ENCODE data around the gene IQSEC1. TPM values are rescaled to one million over a fixed set of nuclear protein-coding genes. Genes with fewer than 3 reads are reported as not detected.

Gene IQSEC1
- polyA plus RNA-seq (2013, experiment 1 of 2), result 22.0 TPM
- polyA plus RNA-seq (2013, experiment 2 of 2), result 22.8 TPM

DNA sequence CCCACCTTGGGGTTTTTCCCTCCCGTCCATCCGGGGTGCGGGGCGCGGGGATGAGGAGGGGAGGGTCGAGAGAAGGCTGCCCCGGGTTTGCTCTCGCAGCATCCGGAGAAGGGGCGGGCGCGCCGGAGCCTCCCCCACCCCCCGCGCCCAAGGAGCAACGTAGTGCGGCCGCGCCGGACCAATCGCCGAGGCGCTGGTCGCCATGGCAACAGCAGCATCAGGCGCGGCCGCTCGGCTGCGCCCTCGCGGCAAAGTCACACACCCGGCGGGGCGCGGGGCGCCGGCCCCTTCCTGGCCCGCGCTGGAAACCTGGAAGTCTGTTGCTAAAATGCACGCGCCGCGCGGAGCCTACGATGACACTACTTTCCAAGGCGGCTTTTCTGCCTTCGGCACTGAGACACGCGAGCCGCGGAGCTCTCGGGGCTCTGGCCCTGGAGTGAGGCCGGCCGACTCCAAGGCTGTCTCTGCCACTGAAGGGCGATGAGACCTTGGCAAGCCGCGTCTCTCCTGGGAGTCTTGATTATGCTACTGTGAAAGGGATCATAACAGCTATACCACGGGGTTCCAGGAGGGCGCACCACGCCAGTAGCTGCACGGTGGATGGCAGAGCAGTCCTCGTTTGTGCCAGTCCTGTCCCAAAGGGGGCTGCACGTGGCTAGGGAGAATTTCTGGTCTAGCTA is at the start of gene IQSEC1:
TSS of gene IQSEC1 (minus strand) at position 104 of the 680 bp plus-strand sequence. CDS start 415 bp downstream, outside the sequence.
- peaks cover 4 to 50% (median 25%) of the 10 kb centered on the region in 3 experiments for H3K27me3 ChIP-seq (ENCODE audit: control insufficient read depth in 3 of 3, insufficient read depth in 3 of 3, low read depth in 1 of 3, low read length in 3 of 3)
- peak within 1 kb of the TSS; percentile 60 for H2AK5ac ChIP-seq (ENCODE audit: low read depth, low read length)

DNA sequence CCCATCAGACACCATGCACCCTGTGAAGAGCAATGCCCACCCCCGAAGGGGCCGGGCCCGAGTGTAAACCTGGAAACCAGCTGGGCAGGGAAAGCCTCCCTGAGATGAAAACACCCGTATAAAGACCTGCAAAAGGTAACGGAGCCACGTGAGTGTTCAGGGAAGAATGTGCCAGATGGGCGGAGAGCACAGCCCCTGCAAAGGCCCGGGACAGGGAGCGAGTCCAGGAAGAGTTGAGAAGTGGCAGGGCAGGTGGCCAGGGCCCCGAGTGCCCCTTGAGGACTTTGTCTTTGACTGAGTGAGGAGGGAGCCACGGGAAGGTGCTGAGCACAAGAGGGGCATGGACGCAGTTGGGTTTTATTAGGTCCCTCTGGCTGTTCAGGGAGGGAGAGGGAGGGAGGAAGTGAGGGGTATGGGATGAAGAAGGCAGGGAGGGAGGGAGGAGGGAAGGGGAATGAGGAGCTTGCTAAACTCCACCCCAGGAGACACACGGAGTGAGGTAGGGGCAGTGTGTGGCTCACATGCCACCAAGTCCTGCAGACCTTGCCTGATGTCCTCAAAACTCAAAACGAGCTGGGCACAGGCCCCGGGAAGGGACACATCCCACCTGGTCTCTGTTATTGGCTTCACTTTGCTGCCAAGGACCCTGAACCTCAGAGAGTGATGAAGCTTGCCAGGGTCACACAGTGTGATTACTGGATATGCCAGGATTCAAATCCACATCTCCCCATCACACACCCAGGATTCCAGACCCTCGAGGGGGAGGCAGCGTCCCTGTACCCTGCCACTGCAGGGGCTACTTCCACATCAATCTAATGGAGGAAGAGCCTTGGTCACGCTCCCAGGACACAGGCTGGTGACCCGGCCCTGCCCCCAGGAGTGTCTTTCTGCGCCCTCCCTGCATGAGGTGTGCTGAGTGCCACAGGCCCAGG is 49.1 kb upstream of the IQSEC1 start:
- no CpG with 5 or more reads among the region's 20 CpGs for WGBS, 2 donors (ENCODE audit: extremely low coverage in 2 of 2, insufficient read length in 2 of 2, insufficient replicate concordance in 1 of 2)
- peak overlapping the region; percentile 52 for H4K8ac ChIP-seq (ENCODE audit: low read depth, low read length)
- no peak overlapping the region for H3K9ac ChIP-seq (ENCODE audit: low read depth, low read length, poor library complexity)
- H3K79me1 ChIP-seq (ENCODE audit: low read depth, low read length), result peaks cover 1% of the 10 kb centered on the region
- no peak overlapping the region for H3K4ac ChIP-seq (ENCODE audit: low read length)
- peak overlapping the region; percentile 76 for H3K23ac ChIP-seq (ENCODE audit: low read depth, low read length, poor library complexity)
- H3K27me3 ChIP-seq (ENCODE audit: control insufficient read depth in 3 of 3, insufficient read depth in 3 of 3, low read depth in 1 of 3, low read length in 3 of 3), result peaks cover 0 to 12% (median 0%) of the 10 kb centered on the region in 3 experiments
- H2BK120ac ChIP-seq (ENCODE audit: low read depth, low read length), result no peak overlapping the region
- peaks cover 0 to 2% of the 10 kb centered on the region in 2 donors for H3K4me1 ChIP-seq (ENCODE audit: control insufficient read depth in 2 of 2, insufficient read depth in 1 of 2, low read depth in 1 of 2, low read length in 2 of 2)
- H3K18ac ChIP-seq (ENCODE audit: low read length), result no peak overlapping the region
- no peaks in the 10 kb centered on the region for H3K36me3 ChIP-seq (replicated peaks in 1 of 2; ENCODE audit: control insufficient read depth in 2 of 2, insufficient read depth in 2 of 2, low read length in 2 of 2)
- H2BK5ac ChIP-seq (ENCODE audit: low read length), result no peak overlapping the region
- no peak overlapping the region for H2AFZ ChIP-seq (ENCODE audit: low read length)
- H2BK12ac ChIP-seq (ENCODE audit: low read length), result no peak overlapping the region
- no peak overlapping the region for H3K4me3 ChIP-seq (ENCODE audit: low read length in 2 of 2)
- H4K91ac ChIP-seq (ENCODE audit: low read depth, low read length, poor library complexity), result no peak overlapping the region
- no peak overlapping the region for H3K4me2 ChIP-seq (ENCODE audit: insufficient read depth, low read length, poor library complexity, severe bottlenecking)
- H2AK5ac ChIP-seq (ENCODE audit: low read depth, low read length), result no peak overlapping the region
- no peak overlapping the region for H3K27ac ChIP-seq (replicated peaks; ENCODE audit: low read length)
- peak overlapping the region; percentile 58 for H3K14ac ChIP-seq (ENCODE audit: low read length)
- DNase-seq (ENCODE audit: low spot score), result no peak
- no peaks in the 10 kb centered on the region for H3K9me3 ChIP-seq (replicated peaks in 1 of 2; ENCODE audit: control insufficient read depth in 2 of 2, insufficient read depth in 1 of 2, low read depth in 1 of 2, low read length in 2 of 2)
- H2BK15ac ChIP-seq (ENCODE audit: low read length), result no peak overlapping the region

More for the DNA sequence above, at the start of gene IQSEC1:
- Histone ChIP-seq H2AFZ (ENCODE audit: low read length) (peak within 1 kb of the TSS; percentile 81), H3K4ac (ENCODE audit: low read length) (no peak within 1 kb of the TSS), H3K4me1 (ENCODE audit: control insufficient read depth in 2 of 2, insufficient read depth in 1 of 2, low read depth in 1 of 2, low read length in 2 of 2) (peaks cover 13 to 41% of the 10 kb centered on the region in 2 donors), H3K14ac (ENCODE audit: low read length) (peak within 1 kb of the TSS; percentile 25), H4K91ac (ENCODE audit: low read depth, low read length, poor library complexity) (peak within 1 kb of the TSS; percentile 97), H3K18ac (ENCODE audit: low read length) (peak within 1 kb of the TSS; percentile 84), H2BK12ac (ENCODE audit: low read length) (no peak within 1 kb of the TSS), H4K8ac (ENCODE audit: low read depth, low read length) (no peak within 1 kb of the TSS), H3K36me3 (replicated peaks in 1 of 2; ENCODE audit: control insufficient read depth in 2 of 2, insufficient read depth in 2 of 2, low read length in 2 of 2) (no peaks in the 10 kb centered on the region), H2BK5ac (ENCODE audit: low read length) (no peak within 1 kb of the TSS), H3K4me3 (ENCODE audit: low read length in 2 of 2) (peak within 1 kb of the TSS; percentile 42 to 75), H3K9me3 (replicated peaks in 1 of 2; ENCODE audit: control insufficient read depth in 2 of 2, insufficient read depth in 1 of 2, low read depth in 1 of 2, low read length in 2 of 2) (peaks cover 0 to 4% of the 10 kb centered on the region in 2 donors), H2BK120ac (ENCODE audit: low read depth, low read length) (no peak within 1 kb of the TSS), H2BK15ac (ENCODE audit: low read length) (peak within 1 kb of the TSS; percentile 17), H3K27ac (replicated peaks; ENCODE audit: low read length) (no peak within 1 kb of the TSS), H3K4me2 (ENCODE audit: insufficient read depth, low read length, poor library complexity, severe bottlenecking) (peak within 1 kb of the TSS; percentile 77), H3K79me1 (ENCODE audit: low read depth, low read length) (no peaks in the 10 kb centered on the region), H3K9ac (ENCODE audit: low read depth, low read length, poor library complexity) (peak within 1 kb of the TSS; percentile 56), H3K23ac (ENCODE audit: low read depth, low read length, poor library complexity) (peak within 1 kb of the TSS; percentile 45)
- no CpG with 5 or more reads among the region's 63 CpGs for WGBS, 2 donors (ENCODE audit: extremely low coverage in 2 of 2, insufficient read length in 2 of 2, insufficient replicate concordance in 1 of 2)
- peak; percentile 77 for DNase-seq (ENCODE audit: low spot score)

GRCh38 chr3:13121553-13122001 is 48.3 kb upstream of the IQSEC1 start:
- Histone ChIP-seq H2BK15ac (ENCODE audit: low read length) (no peak overlapping the region), H3K4me2 (ENCODE audit: insufficient read depth, low read length, poor library complexity, severe bottlenecking) (no peak overlapping the region), H2BK12ac (ENCODE audit: low read length) (no peak overlapping the region), H3K4me3 (ENCODE audit: low read length in 2 of 2) (no peak overlapping the region), H3K14ac (ENCODE audit: low read length) (no peak overlapping the region), H3K18ac (ENCODE audit: low read length) (no peak overlapping the region), H3K27me3 (ENCODE audit: control insufficient read depth in 3 of 3, insufficient read depth in 3 of 3, low read depth in 1 of 3, low read length in 3 of 3) (peaks cover 0 to 12% (median 0%) of the 10 kb centered on the region in 3 experiments), H2BK5ac (ENCODE audit: low read length) (no peak overlapping the region), H3K4me1 (ENCODE audit: control insufficient read depth in 2 of 2, insufficient read depth in 1 of 2, low read depth in 1 of 2, low read length in 2 of 2) (peaks cover 0 to 2% of the 10 kb centered on the region in 2 donors), H3K36me3 (replicated peaks in 1 of 2; ENCODE audit: control insufficient read depth in 2 of 2, insufficient read depth in 2 of 2, low read length in 2 of 2) (no peaks in the 10 kb centered on the region), H4K8ac (ENCODE audit: low read depth, low read length) (no peak overlapping the region), H2BK120ac (ENCODE audit: low read depth, low read length) (no peak overlapping the region), H3K27ac (replicated peaks; ENCODE audit: low read length) (no peak overlapping the region), H4K91ac (ENCODE audit: low read depth, low read length, poor library complexity) (no peak overlapping the region), H2AFZ (ENCODE audit: low read length) (no peak overlapping the region), H3K4ac (ENCODE audit: low read length) (no peak overlapping the region), H3K23ac (ENCODE audit: low read depth, low read length, poor library complexity) (peak overlapping the region; percentile 61), H3K9ac (ENCODE audit: low read depth, low read length, poor library complexity) (peak overlapping the region; percentile 5), H3K9me3 (replicated peaks in 1 of 2; ENCODE audit: control insufficient read depth in 2 of 2, insufficient read depth in 1 of 2, low read depth in 1 of 2, low read length in 2 of 2) (no peaks in the 10 kb centered on the region), H3K79me1 (ENCODE audit: low read depth, low read length) (peaks cover 1% of the 10 kb centered on the region), H2AK5ac (ENCODE audit: low read depth, low read length) (no peak overlapping the region)
- no peak for DNase-seq (ENCODE audit: low spot score)
- no CpG with 5 or more reads among the region's 14 CpGs for WGBS, 2 donors (ENCODE audit: extremely low coverage in 2 of 2, insufficient read length in 2 of 2, insufficient replicate concordance in 1 of 2)
